ACC112 (cell line): ENCODE data around the gene ALG3.

ENCODE experiments used
- H2AFZ ChIP-seq: fragments of 200-600 bp; sonication (generic); one replicate; pipeline ENCODE4 v1.6.0; 2017; ENCODE audit warnings: antibody characterized with exemption, low read length; ENCODE audit not compliant: unreplicated experiment
- H3K27ac ChIP-seq: fragments of 200-600 bp; sonication (generic); 2 replicates; pipeline ENCODE4 v1.5.1; 2014; ENCODE audit warnings: low read depth, mild to moderate bottlenecking, antibody characterized with exemption, low read length, moderate library complexity
- H3K27me3 ChIP-seq: fragments of 200-600 bp; sonication (generic); 2 replicates; pipeline ENCODE4 v1.6.1; 2014; ENCODE audit warnings: mild to moderate bottlenecking, antibody characterized with exemption, low read length, moderate library complexity, mixed read lengths; ENCODE audit not compliant: insufficient read depth
- H3K36me3 ChIP-seq: fragments of 200-600 bp; sonication (generic); 2 replicates; pipeline ENCODE4 v1.6.1; 2016; ENCODE audit warnings: mild to moderate bottlenecking, antibody characterized with exemption, low read length, moderate library complexity, mixed read lengths; ENCODE audit not compliant: insufficient read depth
- H3K4me1 ChIP-seq: fragments of 200-600 bp; sonication (generic); one replicate; pipeline ENCODE4 v1.6.1; 2016; ENCODE audit warnings: low read length, mixed read lengths; ENCODE audit not compliant: insufficient read depth, unreplicated experiment, control insufficient read depth
- H3K4me3 ChIP-seq: fragments of 200-600 bp; sonication (generic); 2 replicates; pipeline ENCODE4 v1.5.1; 2014; ENCODE audit warnings: mild to moderate bottlenecking, low read depth, low read length
- H3K79me2 ChIP-seq: fragments of 200-600 bp; sonication (generic); one replicate; pipeline ENCODE4 v1.6.0; 2016; ENCODE audit warnings: low read length; ENCODE audit not compliant: control insufficient read depth, unreplicated experiment, insufficient read depth

ALG3 gene

GRCh38 chr3:184259878-184260723, 11.3 kb upstream of the ALG3 start:
- H3K27ac ChIP-seq: no peak overlapping the region

GRCh38 chr3:184259396-184259877, 10.7 kb upstream of the ALG3 start:
- Histone ChIP-seq H3K4me3 (no peak overlapping the region), H3K79me2 (no peaks in the 10 kb centered on the region), H3K4me1 (peaks cover 5% of the 10 kb centered on the region), H2AFZ (no peak overlapping the region), H3K27ac (no peak overlapping the region), H3K36me3 (no peaks in the 10 kb centered on the region), H3K27me3 (peaks cover 31% of the 10 kb centered on the region)

More at GRCh38 chr3:184259878-184260723, 11.3 kb upstream of the ALG3 start:
- Histone ChIP-seq H3K27me3 (peaks cover 31% of the 10 kb centered on the region), H2AFZ (no peak overlapping the region), H3K36me3 (no peaks in the 10 kb centered on the region), H3K4me3 (peak overlapping the region; percentile 71), H3K4me1 (peaks cover 5% of the 10 kb centered on the region), H3K79me2 (no peaks in the 10 kb centered on the region)

DNA sequence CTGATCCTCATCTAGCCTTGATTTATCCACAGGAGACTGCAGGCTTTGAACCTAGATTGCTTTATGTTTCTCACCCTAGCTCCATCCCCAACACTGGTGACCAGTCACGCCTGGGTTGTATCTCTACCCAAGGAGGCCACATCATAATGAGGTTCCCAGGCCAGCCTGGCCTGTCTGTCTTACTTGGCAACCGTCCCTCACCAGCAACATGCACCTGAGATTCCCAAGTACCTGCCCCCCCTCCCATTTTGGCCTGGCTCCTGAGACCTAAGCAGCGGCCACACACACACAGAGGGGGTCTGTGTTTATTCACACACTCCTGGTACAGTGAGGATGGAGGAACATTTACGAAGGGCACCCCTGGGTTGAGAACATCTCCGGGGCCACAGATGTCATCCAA, 10.2 kb upstream of the ALG3 start:
- Histone ChIP-seq H3K27me3 (peaks cover 31% of the 10 kb centered on the region), H3K79me2 (no peaks in the 10 kb centered on the region), H3K4me3 (no peak overlapping the region), H3K4me1 (peaks cover 5% of the 10 kb centered on the region), H2AFZ (no peak overlapping the region), H3K36me3 (no peaks in the 10 kb centered on the region), H3K27ac (no peak overlapping the region)

DNA sequence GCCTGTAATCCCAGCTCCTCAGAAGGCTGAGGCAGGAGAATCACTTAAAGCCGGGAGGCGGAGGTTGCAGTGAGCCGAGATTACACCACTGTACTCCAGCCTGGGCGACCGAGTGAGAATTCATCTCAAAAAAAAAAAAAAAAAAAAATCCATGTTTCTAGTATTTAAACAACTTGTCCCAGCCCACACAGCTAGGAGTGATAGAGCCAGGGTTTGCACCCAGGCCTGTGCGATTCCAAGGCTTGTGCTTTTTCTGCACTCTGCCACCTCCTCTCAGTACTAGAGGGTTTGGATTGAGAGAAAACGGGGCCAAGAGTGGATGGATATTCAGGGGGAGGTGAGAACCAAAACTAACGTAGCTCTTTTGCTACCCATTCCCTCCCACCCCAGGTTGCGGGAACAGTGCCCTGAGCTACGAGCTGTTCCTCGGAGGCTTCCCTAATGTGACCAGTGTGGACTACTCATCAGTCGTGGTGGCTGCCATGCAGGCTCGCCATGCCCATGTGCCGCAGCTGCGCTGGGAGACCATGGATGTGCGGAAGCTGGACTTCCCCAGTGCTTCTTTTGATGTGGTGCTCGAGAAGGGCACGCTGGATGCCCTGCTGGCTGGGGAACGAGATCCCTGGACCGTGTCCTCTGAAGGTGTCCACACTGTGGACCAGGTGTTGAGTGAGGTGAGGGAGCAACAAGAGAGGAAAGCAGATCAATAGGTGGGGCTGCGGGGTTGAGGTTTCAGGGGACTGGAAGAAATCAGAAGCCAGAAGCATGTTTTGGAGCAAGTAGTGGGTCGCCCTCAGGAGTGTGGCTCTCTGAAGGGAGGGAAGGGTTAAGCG, 8.5 kb upstream of the ALG3 start:
- Histone ChIP-seq H3K27ac (no peak overlapping the region), H3K36me3 (no peaks in the 10 kb centered on the region), H3K79me2 (no peaks in the 10 kb centered on the region), H3K4me1 (no peaks in the 10 kb centered on the region), H3K27me3 (peaks cover 19% of the 10 kb centered on the region; the same call in 1 of the 2 replicates), H2AFZ (no peak overlapping the region), H3K4me3 (no peak overlapping the region)

DNA sequence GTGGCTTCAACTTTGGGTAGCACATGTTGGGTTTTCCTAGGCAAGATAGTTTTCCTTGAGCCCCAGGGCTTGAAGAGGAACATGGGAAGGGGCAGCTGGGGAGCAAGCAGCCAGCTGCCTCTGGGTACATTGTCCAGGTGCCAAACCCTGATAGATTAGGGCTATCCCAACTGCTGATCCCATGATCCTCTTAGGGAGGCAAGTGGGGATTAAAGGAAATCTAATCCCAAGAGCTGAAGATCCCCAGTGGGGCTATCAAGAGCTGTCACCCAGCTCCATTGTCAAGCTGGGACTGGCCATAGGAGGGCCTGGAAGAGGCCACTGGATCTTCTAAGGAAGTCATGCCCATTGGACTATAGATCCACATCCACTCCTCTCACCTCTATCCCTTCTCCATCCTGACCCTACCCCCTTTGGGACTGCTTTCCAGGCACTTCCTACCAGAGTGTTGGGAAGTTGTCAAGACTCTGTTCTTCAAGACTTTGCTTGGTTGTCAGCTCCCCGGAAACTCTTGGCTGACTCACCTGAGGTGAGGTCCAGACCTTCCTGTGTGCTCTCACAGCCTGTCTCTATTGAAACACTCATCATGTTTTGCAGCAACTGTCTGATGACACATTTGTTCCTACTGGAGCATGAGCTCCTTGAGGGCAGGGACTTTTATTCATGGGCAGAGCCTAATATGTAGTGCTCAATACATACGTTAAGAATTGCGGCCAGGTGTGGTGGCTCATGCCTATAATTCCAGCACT, 6.7 kb upstream of the ALG3 start:
- no peak overlapping the region for H3K27ac ChIP-seq
- no peaks in the 10 kb centered on the region for H3K4me1 ChIP-seq
- no peaks in the 10 kb centered on the region for H3K36me3 ChIP-seq
- H3K27me3 ChIP-seq: peaks cover 7% of the 10 kb centered on the region; the same call in 1 of the 2 replicates
- no peak overlapping the region for H3K4me3 ChIP-seq
- H3K79me2 ChIP-seq: no peaks in the 10 kb centered on the region
- no peak overlapping the region for H2AFZ ChIP-seq

GRCh38 chr3:184250167-184250828, 1.5 kb upstream of the ALG3 start:
- H3K4me3 ChIP-seq: peak overlapping the region; percentile 100
- H3K27me3 ChIP-seq: no peaks in the 10 kb centered on the region
- H3K4me1 ChIP-seq: no peaks in the 10 kb centered on the region
- H3K27ac ChIP-seq: peak overlapping the region; percentile 24; the same call in 1 of the 2 replicates
- H2AFZ ChIP-seq: peak overlapping the region; percentile 69
- no peaks in the 10 kb centered on the region for H3K36me3 ChIP-seq
- H3K79me2 ChIP-seq: peaks cover 16% of the 10 kb centered on the region

- H3K79me2 ChIP-seq: peaks cover 16% of the 10 kb centered on the region
These were observed 827 bp upstream of the ALG3 start, which contains the start of gene EEF1AKMT4 for GRCh38 chr3:184249412-184250166. Gene EEF1AKMT4, plus strand, starts transcription at chr3:184249672. Its CDS starts 23 bp downstream, at chr3:184249695.

GRCh38 chr3:184242297-184242685, 6.5 kb downstream of the ALG3 start:
- H3K79me2 ChIP-seq: peaks cover 6% of the 10 kb centered on the region
- no peak overlapping the region for H3K4me3 ChIP-seq
- H3K4me1 ChIP-seq: no peaks in the 10 kb centered on the region
- no peak overlapping the region for H3K27ac ChIP-seq
- H2AFZ ChIP-seq: no peak overlapping the region
- H3K27me3 ChIP-seq: no peaks in the 10 kb centered on the region
- no peaks in the 10 kb centered on the region for H3K36me3 ChIP-seq

More at GRCh38 chr3:184249412-184250166, 827 bp upstream of the ALG3 start, which contains the start of gene EEF1AKMT4:
- H3K4me1 ChIP-seq: no peaks in the 10 kb centered on the region
- H3K27me3 ChIP-seq: no peaks in the 10 kb centered on the region
- H3K27ac ChIP-seq: peak within 1 kb of the TSS; percentile 89
- H3K4me3 ChIP-seq: peak within 1 kb of the TSS; percentile 100
- peak within 1 kb of the TSS; percentile 100 for H2AFZ ChIP-seq
- H3K36me3 ChIP-seq: no peaks in the 10 kb centered on the region

DNA sequence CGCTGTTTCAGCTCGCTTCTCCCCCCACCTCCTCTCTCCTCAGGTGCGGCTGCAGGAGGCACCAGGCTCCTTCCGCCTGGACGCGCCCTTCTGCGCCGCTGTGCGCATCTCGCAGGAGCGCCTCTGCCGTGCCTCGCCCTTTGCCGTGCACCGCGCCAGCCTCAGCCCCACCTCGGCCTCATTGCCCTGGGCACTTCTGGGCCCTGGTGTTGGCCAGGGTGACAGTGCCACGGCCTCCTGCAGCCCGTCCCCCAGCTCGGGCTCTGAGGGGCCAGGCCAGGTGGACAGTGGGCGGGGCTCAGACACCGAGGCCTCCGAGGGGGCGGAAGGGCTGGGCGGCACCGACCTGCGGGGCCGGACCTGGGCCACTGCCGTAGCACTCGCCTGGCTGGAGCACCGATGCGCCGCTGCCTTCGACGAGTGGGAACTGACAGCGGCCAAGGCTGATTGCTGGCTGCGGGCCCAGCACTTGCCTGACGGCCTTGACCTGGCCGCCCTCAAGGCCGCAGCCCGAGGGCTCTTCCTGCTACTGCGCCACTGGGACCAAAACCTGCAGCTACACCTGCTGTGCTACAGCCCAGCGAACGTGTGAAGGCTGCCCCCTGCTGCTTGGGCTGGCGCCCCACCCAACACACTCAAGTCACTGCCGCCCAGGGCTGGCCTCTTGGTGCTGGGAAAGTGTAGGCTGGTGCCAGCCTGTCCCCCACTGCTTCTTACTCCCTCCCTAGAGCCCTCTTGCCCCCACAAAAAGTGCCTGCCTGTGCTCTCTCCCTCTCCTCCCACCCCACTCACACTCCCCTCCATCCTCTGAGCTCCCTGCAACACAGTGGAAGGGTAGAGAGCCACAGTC, 7.1 kb downstream of the ALG3 start:
- Histone ChIP-seq H3K4me3 (no peak overlapping the region), H2AFZ (no peak overlapping the region), H3K27ac (no peak overlapping the region), H3K36me3 (no peaks in the 10 kb centered on the region), H3K79me2 (peaks cover 6% of the 10 kb centered on the region), H3K27me3 (no peaks in the 10 kb centered on the region), H3K4me1 (no peaks in the 10 kb centered on the region)
